ENCODE data around the gene CLIP2.
"Not testable (repeated sequence)": the region's sequence is repeated elsewhere in the genome, so short reads cannot be mapped to it uniquely, and the experiment has no call there.

The CLIP2 gene

DNA sequence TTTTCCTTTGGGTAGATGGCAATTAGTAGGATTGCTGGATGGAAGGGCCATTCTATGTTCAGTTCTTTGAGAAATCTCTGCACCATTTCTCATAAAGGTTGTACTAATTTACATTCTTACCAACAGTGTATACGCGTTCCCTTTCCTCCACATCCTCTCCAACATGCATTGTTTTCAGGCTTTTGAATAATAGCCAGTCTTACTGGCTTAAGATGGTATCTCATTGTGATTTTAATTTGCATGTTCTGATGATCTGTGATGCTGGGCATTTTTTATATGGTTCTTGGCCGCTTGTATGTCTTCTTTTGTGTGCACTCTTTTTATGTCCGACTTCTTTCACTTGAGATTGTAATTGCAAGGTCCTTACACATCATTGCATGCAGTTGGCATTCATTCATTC is 11.7 kb downstream of the CLIP2 start:
- no peak for FAIRE-seq

- FAIRE-seq, result no peak
These were observed 13.6 kb downstream of the CLIP2 start for GRCh38 chr7:74302745-74303221.

DNA sequence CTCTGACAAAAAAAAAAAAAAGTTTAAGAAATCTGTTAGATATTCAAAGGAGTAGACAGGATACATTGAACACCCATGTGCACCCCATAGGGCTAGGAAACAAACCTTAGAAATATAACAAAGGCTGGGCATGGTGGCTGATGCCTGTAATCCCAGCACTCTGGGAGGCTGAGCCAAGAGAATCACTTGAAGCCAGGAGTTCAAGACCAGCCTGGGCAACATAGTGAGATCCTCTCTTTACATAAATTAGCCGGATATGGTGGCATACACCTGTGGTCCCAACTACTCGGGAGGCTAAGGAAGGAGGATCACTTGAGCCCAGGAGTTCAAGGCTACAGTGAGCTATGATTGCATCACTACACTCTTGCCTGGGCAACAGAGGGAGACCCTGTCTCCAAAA is 15.3 kb downstream of the CLIP2 start:
- no peak for FAIRE-seq

GRCh38 chr7:74306004-74306729 is 17.0 kb downstream of the CLIP2 start:
- no peak for FAIRE-seq

DNA sequence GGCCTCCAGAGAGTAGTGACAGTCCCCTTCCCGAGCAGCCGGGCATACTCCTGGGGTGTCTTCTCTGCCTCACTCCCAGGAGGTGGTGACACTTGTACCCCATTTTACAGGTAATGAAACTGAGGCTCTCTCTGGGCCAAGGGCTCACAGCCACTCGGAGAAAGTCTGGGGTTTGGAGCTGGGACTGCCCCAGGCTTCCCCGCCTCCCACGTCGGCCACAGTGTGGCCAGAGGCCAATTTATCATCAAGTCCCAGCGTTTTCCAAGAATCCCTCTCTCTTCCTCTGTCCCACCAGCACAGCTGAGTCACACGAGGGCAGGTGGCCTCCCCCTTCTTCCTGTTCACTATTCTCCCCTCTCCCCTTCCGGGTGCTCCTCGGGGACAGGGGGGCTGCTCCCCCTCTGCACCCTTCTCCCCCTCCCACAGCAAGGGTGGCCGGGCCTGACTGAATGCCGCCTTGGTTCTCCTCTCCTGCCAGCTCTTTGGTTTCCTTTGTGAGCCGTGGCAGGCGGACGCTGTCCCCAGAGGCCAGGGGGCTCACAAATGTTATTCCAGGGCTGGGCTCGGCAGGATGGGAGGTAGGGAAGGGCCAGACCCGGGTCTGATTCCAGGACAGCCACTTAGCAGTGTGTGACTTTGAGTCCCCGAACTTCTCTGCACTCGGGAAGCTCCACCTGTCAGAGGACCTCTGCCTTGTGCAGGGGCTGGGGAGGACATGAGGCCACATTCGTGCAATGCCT is 17.7 kb downstream of the CLIP2 start:
- FAIRE-seq, result no peak

- no peak for FAIRE-seq
These were observed 18.7 kb downstream of the CLIP2 start for GRCh38 chr7:74307738-74308505.

DNA sequence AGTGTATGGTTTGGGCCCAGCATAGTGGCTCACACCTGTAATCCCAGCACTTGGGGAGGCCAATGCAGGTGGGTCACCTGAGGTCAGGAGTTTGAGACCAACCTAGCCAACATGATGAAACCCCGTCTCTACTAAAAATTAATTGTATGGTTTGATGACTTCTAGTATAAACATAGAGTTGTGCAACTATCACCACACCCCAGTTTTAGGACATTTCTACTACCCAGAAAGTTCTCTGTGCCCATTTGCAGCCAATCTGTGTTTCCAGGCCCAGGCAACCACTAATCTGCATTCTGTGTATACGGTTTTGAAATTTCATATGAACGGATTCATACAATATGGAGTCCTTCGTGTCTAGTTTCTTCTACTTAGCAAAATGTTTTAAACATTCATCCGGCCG is 20.0 kb downstream of the CLIP2 start:
- FAIRE-seq, result no peak

- FAIRE-seq, result no peak
These were observed 22.1 kb downstream of the CLIP2 start for GRCh38 chr7:74311305-74311744.

- FAIRE-seq, result no peak
These were observed 23.3 kb downstream of the CLIP2 start for GRCh38 chr7:74312418-74313028.

- not testable (repeated sequence) for FAIRE-seq
These were observed 26.7 kb downstream of the CLIP2 start for GRCh38 chr7:74315891-74316290.

DNA sequence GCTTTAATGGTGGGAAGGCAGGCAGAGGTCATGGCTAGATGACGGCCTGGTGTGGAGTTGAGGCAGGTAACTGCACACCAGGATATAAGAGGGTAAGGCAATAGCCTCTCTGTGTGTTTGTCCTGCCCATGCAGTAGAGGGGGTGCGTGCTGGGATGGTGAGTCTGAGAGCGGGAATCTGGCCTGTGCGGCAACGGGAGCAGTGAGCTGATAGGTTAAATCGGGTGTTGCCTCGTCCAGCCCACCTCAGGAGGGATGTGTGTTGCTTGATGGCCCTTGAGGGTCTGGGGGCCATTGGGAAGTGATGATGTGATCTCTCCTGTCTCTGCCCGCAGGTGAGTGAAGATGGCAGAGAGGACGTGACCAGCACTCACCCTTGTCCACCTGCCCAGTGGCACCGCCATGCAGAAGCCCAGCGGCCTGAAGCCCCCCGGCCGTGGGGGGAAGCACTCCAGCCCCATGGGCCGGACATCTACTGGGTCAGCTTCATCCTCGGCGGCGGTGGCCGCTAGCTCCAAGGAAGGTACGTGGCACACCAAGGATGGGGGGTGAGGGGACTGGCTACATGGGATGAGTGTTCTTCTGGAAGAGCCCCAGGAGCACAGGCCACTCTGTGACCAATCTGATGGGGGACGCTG is 28.1 kb downstream of the CLIP2 start:
- FAIRE-seq, result no peak

DNA sequence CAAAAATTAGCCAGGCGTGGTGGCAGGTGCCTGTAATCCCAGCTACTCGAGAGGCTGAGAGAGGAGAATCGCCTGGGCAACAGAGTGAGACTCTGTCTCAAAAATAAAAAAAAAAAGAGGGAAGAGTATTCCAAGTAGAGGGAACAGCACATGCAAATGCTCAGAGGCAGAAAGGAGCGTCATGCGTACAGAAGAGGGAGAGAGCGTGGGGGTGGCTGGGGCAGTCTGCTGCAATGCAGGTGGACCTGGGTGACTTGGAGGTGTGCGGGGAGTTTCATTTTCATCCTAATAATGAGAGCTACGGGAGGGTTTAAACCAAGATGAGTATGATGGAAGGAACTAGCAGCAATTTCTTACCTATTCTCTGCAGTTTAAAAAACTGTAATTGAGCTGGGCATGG is 28.8 kb downstream of the CLIP2 start:
- FAIRE-seq, result no peak

DNA sequence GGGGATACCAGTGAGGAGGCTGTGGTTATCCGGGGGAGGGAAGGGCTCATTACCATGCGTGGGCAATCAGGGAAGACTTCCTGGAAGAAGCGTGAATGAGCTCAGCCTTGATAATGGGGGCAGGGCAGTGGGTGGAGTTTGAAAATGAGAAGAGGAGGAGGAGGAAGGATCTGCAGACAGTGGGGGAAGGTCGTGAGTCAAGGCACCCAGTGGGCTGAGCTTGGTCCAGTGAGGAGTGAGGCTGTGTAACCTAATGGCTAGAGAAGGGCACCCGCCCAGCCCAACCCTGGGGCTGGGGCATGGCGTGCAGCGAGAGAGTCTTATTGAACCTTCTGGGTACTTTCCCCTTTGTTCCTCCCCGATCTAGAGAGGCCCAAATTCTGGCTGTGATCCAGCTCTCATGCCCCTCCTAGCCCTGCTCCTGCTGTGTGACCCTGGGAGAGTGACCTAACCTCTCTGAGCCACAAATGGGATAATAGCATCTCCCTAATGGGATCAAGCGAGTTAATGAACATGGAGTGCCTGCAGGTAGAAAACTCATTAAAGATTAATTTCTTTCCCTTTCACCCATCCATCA is 31.5 kb downstream of the CLIP2 start:
- no peak for FAIRE-seq

GRCh38 chr7:74322892-74323291 is 33.7 kb downstream of the CLIP2 start:
- not testable (repeated sequence) for FAIRE-seq

DNA sequence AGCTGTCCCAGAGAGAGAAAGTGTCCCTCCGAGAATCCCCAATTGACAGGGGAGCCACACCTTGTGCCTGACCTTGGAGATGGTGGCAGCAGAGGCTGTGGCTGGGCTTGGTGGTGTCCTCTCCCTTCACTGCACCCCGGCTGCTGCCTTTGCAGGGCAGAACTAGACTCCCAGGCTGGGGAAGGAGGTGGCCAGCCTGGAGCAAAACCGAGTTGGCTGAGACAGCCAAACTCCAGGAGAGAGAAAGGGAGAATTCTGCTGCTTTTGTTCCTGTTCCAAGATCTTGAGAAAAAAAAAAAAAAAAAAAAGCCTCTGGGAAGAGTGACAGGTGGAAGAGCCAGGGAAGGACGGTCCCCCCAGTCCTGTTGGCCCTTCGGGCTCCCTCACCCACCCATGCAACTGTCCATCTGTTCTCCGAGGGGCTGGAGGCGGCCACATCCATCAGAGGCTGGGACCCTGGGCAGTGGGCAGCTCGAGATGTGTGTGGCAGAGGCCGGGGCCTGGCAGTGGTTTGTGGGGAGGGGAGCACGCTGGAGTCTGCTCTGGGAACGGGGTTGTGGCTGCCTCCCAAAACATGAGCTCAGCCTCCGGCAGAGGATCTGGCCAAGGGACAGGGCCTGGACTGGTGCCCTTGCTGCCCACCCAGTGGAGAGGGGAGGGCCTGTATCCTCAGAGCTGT is 35.5 kb downstream of the CLIP2 start:
- no peak for FAIRE-seq

GRCh38 chr7:74325210-74325565 is 36.0 kb downstream of the CLIP2 start:
- FAIRE-seq, result no peak

GRCh38 chr7:74329225-74329624 is 40.0 kb downstream of the CLIP2 start:
- no peak for FAIRE-seq

GRCh38 chr7:74332373-74333176 is 43.4 kb downstream of the CLIP2 start:
- no peak for FAIRE-seq

DNA sequence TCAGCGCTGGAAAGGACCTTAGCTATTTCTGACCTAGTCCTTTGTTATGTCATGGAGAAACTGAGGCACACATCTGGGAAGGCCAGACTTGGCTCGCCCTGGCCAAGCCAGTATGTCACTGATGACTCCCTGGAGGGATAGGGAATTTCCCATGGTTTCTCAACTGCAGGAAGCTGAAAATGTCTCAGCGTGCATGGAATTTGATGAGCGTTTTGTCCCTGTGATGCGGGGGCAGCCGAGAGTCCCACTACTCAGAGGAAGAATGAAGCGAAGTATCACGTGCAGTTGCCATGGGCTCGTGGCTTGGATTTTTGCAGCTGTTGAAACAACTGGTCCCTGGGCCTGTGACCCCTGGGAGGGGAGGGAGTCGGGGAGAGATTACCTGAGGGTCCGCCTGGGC is 44.8 kb downstream of the CLIP2 start:
- FAIRE-seq, result no peak

GRCh38 chr7:74337926-74338325 is 48.7 kb downstream of the CLIP2 start:
- no peak for FAIRE-seq
